Measurements from ENCODE around the gene ZFYVE27.

Gene ZFYVE27

GRCh38 chr10:97736902-97737769 is at the start of gene ZFYVE27:
TSS of gene ZFYVE27 (plus strand) at chr10:97737128. CDS start at chr10:97738478, 1,350 bp downstream.
- TF ChIP-seq CEBPB (IDR thresholded peaks at IDR 0.05) (no peak), USF1 (IDR thresholded peaks at IDR 0.05) (peak; percentile 56), FOXM1 (IDR thresholded peaks at IDR 0.05; ENCODE audit: borderline replicate concordance, low read depth) (0 out of 2 replicates have a peak, but pooled peaks have one; percentile 31), CREB1 (IDR thresholded peaks at IDR 0.05; ENCODE audit: low read depth) (peak; percentile 82), TCF12 (IDR thresholded peaks at IDR 0.05; ENCODE audit: low read depth) (peak; percentile 71; the same call in 1 of the 2 replicates), MAX (IDR thresholded peaks at IDR 0.05) (peak; percentile 100), NFIC (IDR thresholded peaks at IDR 0.05) (peak; percentile 21; the same call in 1 of the 2 replicates), RAD21 (IDR thresholded peaks at IDR 0.05; ENCODE audit: low read depth) (no peak), TAF1 (IDR thresholded peaks at IDR 0.05; ENCODE audit: low read depth) (peak; percentile 92), REST (IDR thresholded peaks at IDR 0.05; ENCODE audit: low read depth) (no peak; the same call in 1 of the 2 replicates), EGR1 (IDR thresholded peaks at IDR 0.05) (peak; percentile 98), ZBTB7A (IDR thresholded peaks at IDR 0.05; ENCODE audit: low read depth) (peak; percentile 13), YY1 (IDR thresholded peaks at IDR 0.05; ENCODE audit: low read depth) (peak; percentile 48; the same call in 1 of the 2 replicates), EP300 (IDR thresholded peaks at IDR 0.05; ENCODE audit: borderline replicate concordance) (peak; percentile 38; the same call in 1 of the 2 replicates), TEAD4 (IDR thresholded peaks at IDR 0.05) (no peak)

- no peak for TF ChIP-seq NFIC (IDR thresholded peaks at IDR 0.05)
- no peak for TF ChIP-seq YY1 (IDR thresholded peaks at IDR 0.05; ENCODE audit: low read depth)
- TF ChIP-seq ZBTB7A (IDR thresholded peaks at IDR 0.05; ENCODE audit: low read depth), result no peak
- no peak for TF ChIP-seq FOXM1 (IDR thresholded peaks at IDR 0.05; ENCODE audit: borderline replicate concordance, low read depth)
- no peak for TF ChIP-seq EP300 (IDR thresholded peaks at IDR 0.05; ENCODE audit: borderline replicate concordance)
- no peak for TF ChIP-seq CREB1 (IDR thresholded peaks at IDR 0.05; ENCODE audit: low read depth)
- no peak for TF ChIP-seq TEAD4 (IDR thresholded peaks at IDR 0.05)
- no peak for TF ChIP-seq CEBPB (IDR thresholded peaks at IDR 0.05)
- no peak for TF ChIP-seq TCF12 (IDR thresholded peaks at IDR 0.05; ENCODE audit: low read depth)
- no peak for TF ChIP-seq RAD21 (IDR thresholded peaks at IDR 0.05; ENCODE audit: low read depth)
- no peak for TF ChIP-seq EGR1 (IDR thresholded peaks at IDR 0.05)
- TF ChIP-seq REST (IDR thresholded peaks at IDR 0.05; ENCODE audit: low read depth), result no peak
- no peak for TF ChIP-seq USF1 (IDR thresholded peaks at IDR 0.05)
Observed at GRCh38 chr10:97687785-97688781, 48.8 kb upstream of the ZFYVE27 start.

GRCh38 chr10:97689559-97690020 is 47.3 kb upstream of the ZFYVE27 start:
- TF ChIP-seq USF1 (IDR thresholded peaks at IDR 0.05), result peak; percentile 9; the same call in 1 of the 2 replicates
- no peak for TF ChIP-seq CREB1 (IDR thresholded peaks at IDR 0.05; ENCODE audit: low read depth)

- TF ChIP-seq EP300 (IDR thresholded peaks at IDR 0.05; ENCODE audit: borderline replicate concordance) (no peak), REST (IDR thresholded peaks at IDR 0.05; ENCODE audit: low read depth) (no peak), FOXM1 (IDR thresholded peaks at IDR 0.05; ENCODE audit: borderline replicate concordance, low read depth) (no peak), TEAD4 (IDR thresholded peaks at IDR 0.05) (no peak), YY1 (IDR thresholded peaks at IDR 0.05; ENCODE audit: low read depth) (no peak), TAF1 (IDR thresholded peaks at IDR 0.05; ENCODE audit: low read depth) (no peak), USF1 (IDR thresholded peaks at IDR 0.05) (no peak), CEBPB (IDR thresholded peaks at IDR 0.05) (no peak), NFIC (IDR thresholded peaks at IDR 0.05) (no peak), MAX (IDR thresholded peaks at IDR 0.05) (no peak), EGR1 (IDR thresholded peaks at IDR 0.05) (no peak), RAD21 (IDR thresholded peaks at IDR 0.05; ENCODE audit: low read depth) (no peak), CREB1 (IDR thresholded peaks at IDR 0.05; ENCODE audit: low read depth) (no peak), ZBTB7A (IDR thresholded peaks at IDR 0.05; ENCODE audit: low read depth) (no peak), TCF12 (IDR thresholded peaks at IDR 0.05; ENCODE audit: low read depth) (no peak)
Observed at GRCh38 chr10:97690133-97690532, 46.8 kb upstream of the ZFYVE27 start.
